Measurements from ENCODE around the gene TNFRSF8.

GRCh38 chr1:12138196-12139168 lies 75.4 kb downstream of the TNFRSF8 start:
- TF ChIP-seq CTCF (IDR thresholded peaks at IDR 0.05) (no peak), POLR2A (IDR thresholded peaks at IDR 0.05) (no peak)
